HL-60 (cell line): ENCODE data around the gene FGD5.

Experiments used
- DNase-seq, 2 experiments: peaks; one replicate each; pipeline ENCODE4 v3.0.0-alpha.2; 2010 to 2020; ENCODE audit warnings: low read depth in 1 of 2, low spot score in 1 of 2
- H3K27ac ChIP-seq: fragments of 250-450 bp; sonication (Bioruptor Pico); replicated peaks from 2 replicates; pipeline ENCODE4 v1.5.1; 2020; ENCODE audit warnings: mild to moderate bottlenecking, moderate library complexity
- H3K27me3 ChIP-seq: fragments of 250-450 bp; sonication (Bioruptor Pico); 2 replicates; pipeline ENCODE4 v1.5.1; 2021; ENCODE audit warnings: mild to moderate bottlenecking, moderate library complexity; ENCODE audit not compliant: insufficient read depth, poor library complexity, severe bottlenecking
- H3K4me3 ChIP-seq: replicated peaks from 2 replicates; pipeline ENCODE4 v1.5.1; 2011; ENCODE audit warnings: mild to moderate bottlenecking, control low read depth, low read length; ENCODE audit not compliant: insufficient read depth
- CTCF ChIP-seq: IDR thresholded peaks from one replicate; pipeline ENCODE4 v1.5.1; 2011; ENCODE audit warnings: low read length, control low read depth, inconsistent platforms; ENCODE audit not compliant: insufficient read depth
- GABPA ChIP-seq: IDR thresholded peaks from 2 replicates; pipeline ENCODE4 v1.6.1; 2012; ENCODE audit warnings: low read depth
- POLR2AphosphoS5 ChIP-seq: IDR thresholded peaks from 2 replicates; pipeline ENCODE4 v1.6.1; 2012; ENCODE audit warnings: low read depth
- REST ChIP-seq: IDR thresholded peaks from 2 replicates; pipeline ENCODE4 v1.6.1; 2012; ENCODE audit warnings: low read depth; ENCODE audit not compliant: insufficient replicate concordance
- SPI1 ChIP-seq: IDR thresholded peaks from 2 replicates; pipeline ENCODE4 v1.6.1; 2012; ENCODE audit warnings: low read depth, mild to moderate bottlenecking, borderline replicate concordance

The FGD5 gene

DNA sequence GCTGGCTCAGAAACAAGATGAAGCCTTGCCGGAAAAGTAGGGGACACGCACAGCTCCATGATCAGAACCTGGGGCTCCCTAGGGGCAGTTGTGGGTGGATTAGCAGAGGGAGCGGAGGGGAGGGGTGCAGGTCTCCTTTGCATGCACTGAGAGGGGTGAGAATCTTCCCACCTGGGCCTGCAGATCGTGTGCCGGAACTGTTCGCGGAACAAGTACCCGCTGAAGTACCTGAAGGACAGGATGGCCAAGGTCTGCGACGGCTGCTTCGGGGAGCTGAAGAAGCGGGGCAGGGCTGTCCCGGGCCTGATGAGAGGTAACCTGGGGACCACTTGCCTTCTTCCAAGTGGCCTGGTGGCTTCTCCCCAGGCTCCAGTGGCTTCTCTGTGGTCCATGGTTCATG, 104.1 kb downstream of the FGD5 start:
- TF ChIP-seq POLR2AphosphoS5 = no peak
- no peak for TF ChIP-seq REST
- Histone ChIP-seq H3K27ac (no peak overlapping the region), H3K4me3 (no peak overlapping the region), H3K27me3 (peaks cover 2% of the 10 kb centered on the region)
- no peak for DNase-seq

DNA sequence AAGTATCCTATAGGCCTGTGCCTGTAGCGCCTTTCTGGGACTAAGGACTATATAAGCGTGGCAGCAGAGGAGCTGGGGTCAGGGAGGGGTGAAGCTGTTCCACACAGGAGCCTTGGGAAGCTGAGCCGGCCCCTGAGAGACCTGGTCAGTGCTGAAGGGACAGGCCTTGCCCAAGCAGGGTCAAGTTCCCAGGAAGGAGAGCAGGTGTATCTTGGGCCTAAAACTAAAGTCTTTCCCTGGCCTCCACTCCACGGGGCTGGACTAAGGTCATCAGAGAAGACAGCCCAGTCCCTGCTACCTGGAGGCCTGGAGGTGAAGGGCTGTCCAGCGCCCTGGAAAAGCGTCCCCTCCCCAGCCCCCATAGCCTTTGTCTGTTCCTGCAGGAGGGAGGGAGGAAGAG, 104.7 kb downstream of the FGD5 start:
- H3K4me3 ChIP-seq = no peak overlapping the region
- peaks cover 2% of the 10 kb centered on the region for H3K27me3 ChIP-seq
- no peak for DNase-seq
- no peak overlapping the region for H3K27ac ChIP-seq
- TF ChIP-seq SPI1 = no peak
- TF ChIP-seq GABPA = no peak
- no peak for TF ChIP-seq CTCF
- TF ChIP-seq POLR2AphosphoS5 = no peak
- no peak for TF ChIP-seq REST

DNA sequence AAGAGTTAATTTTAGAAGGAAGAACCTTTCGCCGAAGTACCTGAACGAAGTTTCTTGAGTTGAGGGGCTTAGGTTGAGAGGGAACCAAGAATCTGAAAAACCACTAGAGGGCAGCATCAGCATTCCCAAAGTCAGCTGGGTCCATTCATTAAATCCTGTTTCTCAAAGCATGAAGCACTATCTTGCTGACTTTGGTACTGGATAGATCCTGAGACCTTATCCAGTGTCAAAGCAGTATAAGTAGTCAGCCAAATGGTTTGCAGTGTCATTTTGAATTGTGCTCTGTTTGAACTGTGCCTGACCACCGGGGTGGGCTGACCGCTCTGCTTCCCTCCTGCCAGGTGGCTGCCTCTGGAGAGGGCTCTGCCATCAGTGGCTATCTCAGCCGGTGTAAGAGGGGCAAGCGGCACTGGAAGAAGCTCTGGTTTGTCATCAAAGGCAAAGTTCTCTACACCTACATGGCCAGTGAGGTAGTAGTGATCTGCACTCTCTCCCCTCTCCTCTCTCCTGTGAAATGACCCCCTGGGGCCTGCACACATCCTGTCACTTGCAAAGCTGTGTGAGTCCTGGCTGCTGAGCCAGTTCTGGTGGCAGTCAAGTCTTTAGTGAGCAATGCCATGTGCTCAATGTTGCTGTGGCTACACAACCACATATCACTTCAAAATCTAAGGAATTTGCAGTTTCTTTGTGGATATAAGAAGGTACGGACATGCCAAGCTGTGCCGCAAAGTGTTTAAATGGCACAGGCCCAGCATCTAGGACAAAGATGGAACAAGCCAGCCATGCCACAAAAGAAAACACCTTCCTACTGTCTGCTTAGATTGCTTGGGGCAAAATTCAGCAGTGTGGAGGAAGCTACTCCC, 107.2 kb downstream of the FGD5 start:
- peak in 1 of 2 experiments; percentile 43 for DNase-seq
- no peak overlapping the region for H3K27ac ChIP-seq
- peaks cover 2% of the 10 kb centered on the region for H3K27me3 ChIP-seq
- TF ChIP-seq CTCF (peak; percentile 23), GABPA (no peak)
- no peak overlapping the region for H3K4me3 ChIP-seq

- no peaks in the 10 kb centered on the region for H3K27me3 ChIP-seq
- no peak overlapping the region for H3K4me3 ChIP-seq
- DNase-seq = no peak
- H3K27ac ChIP-seq = no peak overlapping the region
- no peak for TF ChIP-seq POLR2AphosphoS5
- no peak for TF ChIP-seq GABPA
- TF ChIP-seq SPI1 = no peak
- no peak for TF ChIP-seq CTCF
- no peak for TF ChIP-seq REST
These were observed 107.8 kb downstream of the FGD5 start for GRCh38 chr3:14926592-14926991.
